Activated CD4-positive, alpha-beta T cell treated with anti-CD3 and anti-CD28 coated beads, Interleukin-2, Interleukin-4, amounts not matched to agents 100 ng/mL and 50 ng/mL, durations not matched to agents 16 hours and 8 hours (primary cell): ENCODE data around the gene ICAM1.

ENCODE experiments used
- DNase-seq: peaks from one replicate; pipeline ENCODE4 v3.0.0-alpha.2; 2020; ENCODE audit warnings: low spot score

ICAM1 gene

GRCh38 chr19:10245189-10245939 is 25.6 kb upstream of the ICAM1 start:
- no peak for DNase-seq

DNA sequence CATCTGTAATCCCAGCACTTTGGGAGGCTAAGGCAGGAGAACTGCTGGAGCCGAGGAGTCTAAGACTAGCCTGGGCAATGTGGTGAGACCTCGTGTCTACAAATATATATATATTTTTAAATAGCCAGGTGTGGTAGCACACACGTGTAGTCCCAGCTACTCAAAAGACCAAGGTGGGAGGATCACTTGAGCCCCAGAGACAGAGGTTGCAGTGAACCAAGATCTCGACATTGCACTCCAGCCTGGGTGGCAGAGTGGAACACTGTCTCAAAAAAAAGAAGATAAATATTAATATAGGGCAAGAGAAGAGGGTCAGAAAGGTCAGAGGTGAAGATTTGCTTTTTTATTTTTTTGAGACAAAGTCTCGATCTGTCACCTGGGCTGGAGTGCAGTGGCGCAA is 24.4 kb upstream of the ICAM1 start:
- no peak for DNase-seq

DNA sequence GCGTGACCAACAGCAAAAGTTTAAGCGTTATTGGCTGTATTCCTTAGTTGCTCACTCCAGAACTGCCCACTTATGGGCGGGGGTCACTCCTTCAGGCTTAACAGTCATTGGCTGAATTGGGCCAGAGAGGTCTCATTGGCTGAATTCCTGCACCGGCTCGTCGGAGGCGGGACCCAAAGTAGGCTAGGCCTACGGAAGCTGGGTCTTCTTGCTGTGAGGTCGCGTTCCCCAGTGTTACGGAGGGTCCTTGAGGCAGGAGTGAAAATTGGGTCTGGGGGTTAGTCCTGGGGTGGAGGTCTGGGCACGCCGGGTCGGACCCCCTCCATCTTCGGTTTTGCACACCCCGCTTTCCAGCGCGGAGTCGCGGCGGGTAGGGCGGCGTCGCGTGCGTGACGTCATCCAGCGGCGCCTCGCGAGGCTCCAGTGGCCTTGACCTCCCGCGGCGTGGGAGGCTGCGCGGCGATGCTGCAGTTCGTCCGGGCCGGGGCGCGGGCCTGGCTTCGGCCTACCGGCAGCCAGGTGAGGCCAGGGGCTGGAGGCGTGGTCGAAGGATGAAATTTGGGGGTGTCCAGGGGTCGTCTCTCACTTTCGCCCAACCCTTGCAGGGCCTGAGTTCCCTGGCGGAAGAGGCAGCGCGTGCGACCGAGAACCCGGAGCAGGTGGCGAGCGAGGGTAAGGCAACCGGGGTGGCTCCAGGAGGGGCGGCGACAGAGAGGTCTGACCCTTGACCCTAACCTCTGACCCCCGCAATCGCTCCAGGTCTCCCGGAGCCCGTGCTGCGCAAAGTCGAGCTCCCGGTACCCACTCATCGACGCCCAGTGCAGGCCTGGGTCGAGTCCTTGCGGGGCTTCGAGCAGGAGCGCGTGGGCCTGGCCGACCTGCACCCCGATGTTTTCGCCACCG is 18.9 kb upstream of the ICAM1 start, which contains the start of gene MRPL4:
MRPL4 (plus strand) TSS at position 423 of the 903 bp plus-strand sequence; CDS start at position 463, 40 bp downstream.
- DNase-seq: peak; percentile 98

DNA sequence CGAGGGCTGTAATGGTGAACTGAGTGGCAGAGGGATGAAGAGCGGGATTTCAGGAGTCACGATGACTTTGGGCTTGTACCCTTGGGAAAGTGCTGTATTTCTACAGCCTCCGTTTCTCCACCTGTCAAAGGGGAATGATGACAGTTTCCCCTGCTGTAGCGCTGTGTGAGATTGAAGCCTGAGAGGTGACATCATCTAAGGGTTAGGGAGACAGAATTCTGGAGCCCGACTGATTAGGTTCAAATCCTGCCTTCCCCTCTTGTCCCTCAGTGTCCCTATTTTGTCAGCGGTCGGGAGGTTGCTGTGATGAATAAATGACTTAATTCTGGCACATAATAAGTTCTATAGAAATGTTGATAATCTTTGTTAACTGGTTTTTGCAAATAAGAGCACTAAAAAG is 18.2 kb upstream of the ICAM1 start:
- no peak for DNase-seq

GRCh38 chr19:10254244-10254643 is 16.7 kb upstream of the ICAM1 start:
- no peak for DNase-seq

GRCh38 chr19:10255358-10255757 is 15.6 kb upstream of the ICAM1 start:
- no peak for DNase-seq

DNA sequence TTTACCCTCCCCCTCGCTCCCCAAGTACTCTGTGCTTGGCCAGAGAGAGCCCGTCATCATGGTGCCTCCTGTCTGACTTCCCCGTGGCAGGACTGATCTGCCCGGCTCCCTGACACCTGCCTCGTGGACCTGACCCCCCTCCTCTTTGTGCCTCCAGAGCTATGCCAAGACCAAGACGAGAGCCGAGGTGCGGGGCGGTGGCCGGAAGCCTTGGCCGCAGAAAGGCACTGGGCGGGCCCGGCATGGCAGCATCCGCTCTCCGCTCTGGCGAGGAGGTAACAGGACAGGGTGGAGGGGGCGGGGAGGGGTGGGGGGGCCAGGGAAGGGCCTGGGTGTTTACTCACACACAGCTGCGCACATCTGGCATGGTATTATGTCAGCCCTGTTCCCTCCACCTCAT is 14.4 kb upstream of the ICAM1 start:
- no peak for DNase-seq

GRCh38 chr19:10256970-10257615 is 13.8 kb upstream of the ICAM1 start:
- no peak for DNase-seq

DNA sequence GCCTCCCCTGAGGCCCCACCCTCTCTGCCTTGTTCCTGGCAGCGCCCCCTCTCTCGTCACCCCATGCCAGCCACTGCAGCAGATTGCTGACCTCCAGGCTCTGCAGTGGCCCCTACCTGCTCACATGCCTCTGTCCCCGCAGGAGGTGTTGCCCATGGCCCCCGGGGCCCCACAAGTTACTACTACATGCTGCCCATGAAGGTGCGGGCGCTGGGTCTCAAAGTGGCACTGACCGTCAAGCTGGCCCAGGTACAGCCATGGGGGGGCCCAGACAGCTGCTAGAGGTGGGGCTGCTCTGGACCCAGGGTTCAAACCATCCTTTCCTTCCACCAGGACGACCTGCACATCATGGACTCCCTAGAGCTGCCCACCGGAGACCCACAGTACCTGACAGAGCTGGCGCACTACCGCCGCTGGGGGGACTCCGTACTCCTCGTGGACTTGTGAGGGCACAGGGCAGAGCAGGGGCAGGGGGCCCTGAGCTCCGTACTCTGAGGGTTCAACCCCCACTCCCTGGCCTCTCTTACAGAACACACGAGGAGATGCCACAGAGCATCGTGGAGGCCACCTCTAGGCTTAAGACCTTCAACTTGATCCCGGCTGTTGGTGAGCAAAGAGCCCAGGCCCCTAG is 12.7 kb upstream of the ICAM1 start:
- no peak for DNase-seq

- peak; percentile 93 for DNase-seq
Measured at GRCh38 chr19:10259162-10259905, 11.6 kb upstream of the ICAM1 start.

GRCh38 chr19:10260141-10260584 is 10.8 kb upstream of the ICAM1 start:
- DNase-seq: peak; percentile 62

- DNase-seq: no peak
Measured at GRCh38 chr19:10262771-10263170, 8.1 kb upstream of the ICAM1 start.

GRCh38 chr19:10266706-10267105 is 4.2 kb upstream of the ICAM1 start:
- no peak for DNase-seq

DNA sequence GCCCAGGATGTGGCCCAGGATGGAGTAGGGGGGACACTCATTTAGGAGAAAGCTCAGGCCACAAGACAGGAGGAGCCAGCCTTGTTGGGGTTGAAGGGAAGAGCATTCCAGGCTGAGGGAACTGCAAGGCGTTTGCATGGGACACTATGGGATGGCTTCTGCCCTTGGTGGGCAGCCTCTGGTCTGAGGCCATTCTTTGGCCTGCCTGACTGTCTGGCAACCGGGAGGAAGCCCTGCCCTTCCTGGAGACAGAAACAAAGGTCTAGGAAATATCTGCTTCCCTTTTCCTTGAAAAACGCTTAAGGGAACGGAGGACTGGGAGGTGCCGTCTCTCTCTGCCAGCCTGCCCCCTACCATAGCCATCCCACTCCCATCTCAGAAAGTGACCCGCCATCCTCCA is 2.8 kb upstream of the ICAM1 start:
- no peak for DNase-seq

GRCh38 chr19:10269333-10270179 is 1.4 kb upstream of the ICAM1 start:
- DNase-seq: peak; percentile 91

- peak; percentile 83 for DNase-seq
Measured at GRCh38 chr19:10270180-10270615, 722 bp upstream of the ICAM1 start.

DNA sequence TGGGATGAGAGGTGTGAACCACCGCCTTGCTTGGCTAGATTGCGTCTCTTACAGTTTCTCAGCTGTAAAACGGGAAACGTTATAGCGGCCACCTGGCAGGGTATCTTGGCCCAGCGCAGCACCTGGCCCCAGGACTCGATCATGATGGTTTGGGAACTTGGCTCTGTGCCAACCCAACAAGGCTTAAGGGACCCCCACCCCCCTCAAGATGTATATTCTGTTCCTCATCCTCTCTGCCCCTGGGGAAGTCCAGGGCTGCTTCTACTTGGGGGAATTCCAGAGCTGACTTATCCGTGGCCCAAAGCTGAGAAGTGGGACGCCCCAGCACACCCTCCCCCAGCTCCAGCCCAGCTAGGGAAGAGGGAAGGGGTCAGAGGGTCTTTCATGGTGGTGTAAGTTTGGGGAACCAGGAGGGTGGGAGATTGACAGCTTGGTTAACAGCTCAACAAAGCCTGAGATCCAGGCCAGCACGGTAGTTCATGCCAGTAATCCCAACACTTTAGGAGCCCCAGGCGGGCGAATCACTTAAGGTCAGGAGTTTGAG is 695 bp downstream of the ICAM1 start:
- peak; percentile 45 for DNase-seq

DNA sequence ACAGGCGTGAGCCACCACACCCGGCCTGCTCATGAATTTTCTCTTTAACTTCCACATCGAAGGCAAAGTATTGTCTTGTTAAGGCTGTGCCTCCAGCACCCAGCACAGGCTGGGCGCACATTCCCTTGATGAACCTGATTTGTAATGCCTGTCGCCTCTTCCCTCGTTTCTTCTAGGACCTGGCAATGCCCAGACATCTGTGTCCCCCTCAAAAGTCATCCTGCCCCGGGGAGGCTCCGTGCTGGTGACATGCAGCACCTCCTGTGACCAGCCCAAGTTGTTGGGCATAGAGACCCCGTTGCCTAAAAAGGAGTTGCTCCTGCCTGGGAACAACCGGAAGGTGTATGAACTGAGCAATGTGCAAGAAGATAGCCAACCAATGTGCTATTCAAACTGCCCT is 3.7 kb downstream of the ICAM1 start:
- no peak for DNase-seq

DNA sequence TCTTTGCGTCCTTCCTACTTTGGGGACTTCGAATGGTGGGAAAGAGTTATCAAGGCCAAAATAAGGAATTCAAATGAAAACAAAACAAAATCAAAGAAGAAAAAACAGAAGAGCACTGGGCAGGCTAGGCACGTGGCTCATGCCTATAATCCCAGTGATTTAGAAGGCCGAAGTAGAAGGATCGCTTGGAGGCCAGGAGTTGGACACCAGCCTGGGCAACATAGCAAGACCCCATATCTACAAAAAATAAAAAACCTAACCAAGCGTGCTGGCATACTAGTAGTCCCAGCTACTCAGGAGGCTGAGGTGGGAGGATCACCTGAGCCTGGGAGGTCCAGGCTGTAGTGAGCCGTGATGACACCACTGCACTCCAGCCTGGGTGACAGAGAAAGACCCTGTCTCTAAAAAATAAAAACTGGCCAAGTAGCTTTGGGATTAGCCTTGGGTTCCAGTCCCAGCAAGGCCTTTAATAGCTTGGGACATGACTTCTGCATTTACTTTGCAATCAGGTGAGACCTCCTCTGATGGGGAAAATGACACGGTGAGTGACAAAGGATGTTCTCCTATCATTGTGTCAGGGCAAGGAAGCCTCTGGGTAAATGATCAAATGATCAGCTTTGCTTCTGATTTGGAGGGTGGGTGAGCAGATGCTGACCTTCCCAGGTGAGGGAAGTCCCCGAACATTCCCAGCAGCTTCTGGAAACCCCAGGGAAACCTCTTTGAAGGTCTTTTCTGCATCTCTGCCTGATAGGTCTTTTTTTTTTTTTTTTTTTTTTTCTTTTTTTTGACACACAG is 7.1 kb downstream of the ICAM1 start:
- no peak for DNase-seq
